Mesenchymal stem cell (in vitro differentiated cells and primary cell): ENCODE results near the gene SDR42E2.

Source experiments
- DNase-seq: peaks from one replicate; pipeline ENCODE4 v3.0.0-alpha.2; 2013
- H2AFZ ChIP-seq: one replicate; pipeline ENCODE4 v1.6.1; 2013; ENCODE audit warnings: low read depth, mild to moderate bottlenecking, control low read depth, inconsistent platforms, low read length, moderate library complexity
- H2AK5ac ChIP-seq: 2 replicates; pipeline ENCODE4 v1.6.1; 2013; ENCODE audit warnings: low read length, moderate library complexity, mild to moderate bottlenecking, inconsistent platforms; ENCODE audit not compliant: severe bottlenecking
- H2BK120ac ChIP-seq: one replicate; pipeline ENCODE4 v1.6.1; 2013; ENCODE audit warnings: low read depth, mild to moderate bottlenecking, inconsistent platforms, low read length, moderate library complexity
- H2BK12ac ChIP-seq, 2 experiments: one replicate each; pipeline ENCODE4 v1.6.1; 2013; ENCODE audit warnings: inconsistent platforms in 2 of 2, low read length in 2 of 2, mild to moderate bottlenecking in 2 of 2, moderate library complexity in 2 of 2, control low read depth in 1 of 2
- H2BK15ac ChIP-seq: one replicate; pipeline ENCODE4 v1.6.1; 2013; ENCODE audit warnings: mild to moderate bottlenecking, low read depth, inconsistent platforms; ENCODE audit not compliant: poor library complexity, severe bottlenecking
- H2BK5ac ChIP-seq: 2 replicates; pipeline ENCODE4 v1.6.1; 2013; ENCODE audit warnings: low read depth, mild to moderate bottlenecking, low read length, control low read depth, inconsistent platforms; ENCODE audit not compliant: poor library complexity, severe bottlenecking
- H3K14ac ChIP-seq, 2 experiments: one replicate each; pipeline ENCODE4 v1.6.1; 2013; ENCODE audit warnings: inconsistent platforms in 2 of 2, low read length in 2 of 2, control low read depth in 1 of 2, mild to moderate bottlenecking in 1 of 2, moderate library complexity in 1 of 2
- H3K18ac ChIP-seq, 2 experiments: one replicate each; pipeline ENCODE4 v1.6.1; 2013; ENCODE audit warnings: inconsistent platforms in 2 of 2, low read length in 2 of 2, control low read depth in 1 of 2, low read depth in 1 of 2, mild to moderate bottlenecking in 1 of 2
- H3K23ac ChIP-seq, 2 experiments: one replicate each; pipeline ENCODE4 v1.6.1; 2013; ENCODE audit warnings: inconsistent platforms in 2 of 2, low read length in 2 of 2, mild to moderate bottlenecking in 2 of 2, moderate library complexity in 2 of 2, control low read depth in 1 of 2
- H3K27ac ChIP-seq: 2 replicates; pipeline ENCODE4 v1.5.1; 2013; ENCODE audit warnings: mild to moderate bottlenecking, moderate library complexity, low read length, control low read depth, inconsistent platforms; ENCODE audit not compliant: poor library complexity, severe bottlenecking
- H3K27me3 ChIP-seq, 2 experiments: 2 replicates each; pipeline versions ENCODE4 v1.6.1 to v1.7.0; 2013; ENCODE audit warnings: low read length in 2 of 2, mild to moderate bottlenecking in 2 of 2, moderate library complexity in 2 of 2, control low read depth in 1 of 2, inconsistent platforms in 1 of 2; ENCODE audit not compliant: control insufficient read depth in 1 of 2, insufficient read depth in 1 of 2
- H3K36me3 ChIP-seq, 2 experiments: 2 replicates each; pipeline versions ENCODE4 v1.6.1 to v1.7.0; 2013; ENCODE audit warnings: low read length in 2 of 2, control low read depth in 1 of 2, inconsistent platforms in 1 of 2, low read depth in 1 of 2, mild to moderate bottlenecking in 1 of 2; ENCODE audit not compliant: insufficient read depth in 2 of 2, control insufficient read depth in 1 of 2
- H3K4ac ChIP-seq, 2 experiments: one replicate each; pipeline ENCODE4 v1.6.1; 2013; ENCODE audit warnings: inconsistent platforms in 2 of 2, low read length in 2 of 2, mild to moderate bottlenecking in 2 of 2, moderate library complexity in 2 of 2, control low read depth in 1 of 2, low read depth in 1 of 2
- H3K4me1 ChIP-seq: 2 replicates; pipeline ENCODE4 v1.6.1; 2013; ENCODE audit warnings: low read depth, low read length, control low read depth; ENCODE audit not compliant: control insufficient read depth, insufficient read depth
- H3K4me2 ChIP-seq: 2 replicates; pipeline ENCODE4 v1.6.1; 2013; ENCODE audit warnings: low read length, mild to moderate bottlenecking, inconsistent platforms; ENCODE audit not compliant: poor library complexity, severe bottlenecking
- H3K4me3 ChIP-seq, 2 experiments: 2 replicates each; pipeline versions ENCODE4 v1.5.1 to v1.7.0; 2013; ENCODE audit warnings: low read length in 2 of 2, mild to moderate bottlenecking in 2 of 2, control low read depth in 1 of 2, low read depth in 1 of 2; ENCODE audit not compliant: insufficient read depth in 1 of 2
- H3K79me1 ChIP-seq: replicated peaks from 2 replicates; pipeline ENCODE4 v1.6.1; 2013; ENCODE audit warnings: mild to moderate bottlenecking, control low read depth, low read length, inconsistent platforms; ENCODE audit not compliant: poor library complexity, severe bottlenecking
- H3K9ac ChIP-seq: 2 replicates; pipeline ENCODE4 v1.7.0; 2013; ENCODE audit warnings: mild to moderate bottlenecking, low read length, moderate library complexity
- H3K9me3 ChIP-seq: 2 replicates; pipeline ENCODE4 v1.7.0; 2013; ENCODE audit warnings: mild to moderate bottlenecking, low read length; ENCODE audit not compliant: control insufficient read depth
- H4K8ac ChIP-seq: one replicate; pipeline ENCODE4 v1.6.1; 2013; ENCODE audit warnings: inconsistent platforms, mild to moderate bottlenecking, low read length, moderate library complexity
- H4K91ac ChIP-seq: one replicate; pipeline ENCODE4 v1.6.1; 2013; ENCODE audit warnings: mild to moderate bottlenecking, low read length, inconsistent platforms
- WGBS: methylation state at CpG from one replicate; pipeline ENCODE4 v1.1.7; 2013; ENCODE audit warnings: mixed read lengths; 5-methylcytosine and 5-hydroxymethylcytosine counted together

The SDR42E2 gene

GRCh38 chr16:22198547-22199293, 36.4 kb downstream of the SDR42E2 start:
- no peak overlapping the region for H3K14ac ChIP-seq
- H2AK5ac ChIP-seq: peak overlapping the region; percentile 26
- peak overlapping the region; percentile 77 for H3K9ac ChIP-seq
- DNase-seq: peak; percentile 24
- H3K36me3 ChIP-seq: no peaks in the 10 kb centered on the region
- H2BK12ac ChIP-seq: peak overlapping the region; percentile 6 to 75
- H2BK15ac ChIP-seq: peak overlapping the region; percentile 12
- no peak overlapping the region for H3K18ac ChIP-seq
- H3K27ac ChIP-seq: peak overlapping the region; percentile 28
- H4K91ac ChIP-seq: peak overlapping the region; percentile 25
- H3K4me1 ChIP-seq: peaks cover 6% of the 10 kb centered on the region
- H3K4me2 ChIP-seq: no peak overlapping the region
- no peak overlapping the region for H3K23ac ChIP-seq
- peak overlapping the region; percentile 92 for H2AFZ ChIP-seq
- H3K4me3 ChIP-seq: no peak overlapping the region
- H3K79me1 ChIP-seq: no peaks in the 10 kb centered on the region
- WGBS: 87% methylated on average over 7 of the region's 7 CpGs
- H3K9me3 ChIP-seq: no peaks in the 10 kb centered on the region
- H3K4ac ChIP-seq: peak overlapping the region in 1 of 2 experiments; percentile 71
- H3K27me3 ChIP-seq: no peaks in the 10 kb centered on the region
- peak overlapping the region; percentile 78 for H4K8ac ChIP-seq
- no peak overlapping the region for H2BK5ac ChIP-seq
- H2BK120ac ChIP-seq: no peak overlapping the region

GRCh38 chr16:22202261-22202637, 39.9 kb downstream of the SDR42E2 start:
- H2BK15ac ChIP-seq: no peak overlapping the region
- H3K27me3 ChIP-seq: no peaks in the 10 kb centered on the region
- H3K23ac ChIP-seq: no peak overlapping the region
- peaks cover 2% of the 10 kb centered on the region for H3K79me1 ChIP-seq
- no peak overlapping the region for H4K91ac ChIP-seq
- H3K4me2 ChIP-seq: no peak overlapping the region
- peaks cover 9% of the 10 kb centered on the region for H3K4me1 ChIP-seq
- no peaks in the 10 kb centered on the region for H3K36me3 ChIP-seq
- no peak overlapping the region for H2BK12ac ChIP-seq
- H3K4me3 ChIP-seq: no peak overlapping the region
- H3K18ac ChIP-seq: no peak overlapping the region
- no peak overlapping the region for H3K27ac ChIP-seq
- 100% methylated on average over 3 of the region's 6 CpGs for WGBS
- no peak overlapping the region for H2AK5ac ChIP-seq
- no peak overlapping the region for H2BK120ac ChIP-seq
- H3K4ac ChIP-seq: no peak overlapping the region
- no peak overlapping the region for H3K9ac ChIP-seq
- no peak overlapping the region for H2AFZ ChIP-seq
- no peak overlapping the region for H3K14ac ChIP-seq
- no peaks in the 10 kb centered on the region for H3K9me3 ChIP-seq
- DNase-seq: no peak
- H4K8ac ChIP-seq: no peak overlapping the region
- no peak overlapping the region for H2BK5ac ChIP-seq

GRCh38 chr16:22203091-22203490, 40.8 kb downstream of the SDR42E2 start:
- Histone ChIP-seq H2AK5ac (no peak overlapping the region), H2BK15ac (no peak overlapping the region), H4K8ac (no peak overlapping the region), H3K4me3 (no peak overlapping the region), H3K79me1 (peaks cover 2% of the 10 kb centered on the region), H3K18ac (no peak overlapping the region), H2AFZ (no peak overlapping the region), H3K36me3 (no peaks in the 10 kb centered on the region), H2BK120ac (no peak overlapping the region), H2BK5ac (no peak overlapping the region), H3K4ac (no peak overlapping the region), H2BK12ac (no peak overlapping the region), H3K4me2 (no peak overlapping the region), H3K27ac (no peak overlapping the region), H3K4me1 (peaks cover 16% of the 10 kb centered on the region), H3K14ac (no peak overlapping the region), H3K23ac (no peak overlapping the region), H3K9ac (no peak overlapping the region), H3K27me3 (no peaks in the 10 kb centered on the region), H4K91ac (no peak overlapping the region), H3K9me3 (no peaks in the 10 kb centered on the region)
- no peak for DNase-seq
- 97% methylated on average over 3 of the region's 5 CpGs for WGBS

GRCh38 chr16:22204091-22204655, 41.9 kb downstream of the SDR42E2 start:
- Histone ChIP-seq H3K23ac (no peak overlapping the region), H3K9ac (no peak overlapping the region), H2BK15ac (no peak overlapping the region), H4K91ac (no peak overlapping the region), H3K9me3 (no peaks in the 10 kb centered on the region), H3K4ac (no peak overlapping the region), H3K18ac (no peak overlapping the region), H2AK5ac (no peak overlapping the region), H3K4me2 (no peak overlapping the region), H2BK120ac (no peak overlapping the region), H3K27me3 (no peaks in the 10 kb centered on the region), H3K14ac (no peak overlapping the region), H3K4me1 (peaks cover 14% of the 10 kb centered on the region), H4K8ac (no peak overlapping the region), H2BK12ac (no peak overlapping the region), H3K36me3 (no peaks in the 10 kb centered on the region), H3K79me1 (peaks cover 6% of the 10 kb centered on the region), H3K4me3 (no peak overlapping the region), H3K27ac (no peak overlapping the region), H2BK5ac (no peak overlapping the region), H2AFZ (no peak overlapping the region)
- 96% methylated on average over 2 of the region's 2 CpGs for WGBS
- DNase-seq: no peak
